H1 (cell line): ENCODE measurements around the gene OR51B4.
"Not testable (repeated sequence)": the region's sequence is repeated elsewhere in the genome, so short reads cannot be mapped to it uniquely, and the experiment has no call there.

Experiments
- CREB1 ChIP-seq: IDR thresholded peaks from 2 replicates; pipeline ENCODE4 v1.6.1; 2012; ENCODE audit warnings: inconsistent platforms
- CTCF ChIP-seq, 3 experiments: IDR thresholded peaks; 1 replicate in 2 of 3; 2 replicates in 1 of 3; pipeline versions ENCODE4 v1.5.1 to v1.6.1; 2011; ENCODE audit warnings: low read length in 3 of 3, mild to moderate bottlenecking in 3 of 3, inconsistent platforms in 2 of 3, low read depth in 1 of 3, moderate library complexity in 1 of 3; ENCODE audit not compliant: insufficient read depth in 1 of 3; ENCODE audit errors: control extremely low read depth in 1 of 3
- JUND ChIP-seq: IDR thresholded peaks from 2 replicates; pipeline ENCODE4 v1.6.1; 2011; ENCODE audit warnings: mild to moderate bottlenecking, improper control_type of control experiment, low read length
- KDM5A ChIP-seq: fragments of 200-600 bp; IDR thresholded peaks from 2 replicates; pipeline ENCODE4 v1.7.1; 2012; ENCODE audit warnings: mild to moderate bottlenecking, low read length, inconsistent platforms, mixed read lengths
- POLR2A ChIP-seq, 2 experiments: IDR thresholded peaks; 1 replicate in 1 of 2; 2 replicates in 1 of 2; pipeline ENCODE4 v1.6.1; 2011; ENCODE audit warnings: low read depth in 2 of 2, low read length in 2 of 2, mild to moderate bottlenecking in 2 of 2; ENCODE audit errors: control extremely low read depth in 1 of 2
- RAD21 ChIP-seq, 2 experiments: IDR thresholded peaks in 1 of 2; conservative IDR thresholded peaks in 1 of 2; 2 replicates each; pipeline ENCODE4 v1.6.1; 2011; ENCODE audit warnings: low read depth in 2 of 2, low read length in 2 of 2, improper control_type of control experiment in 1 of 2, inconsistent platforms in 1 of 2, mild to moderate bottlenecking in 1 of 2, moderate library complexity in 1 of 2
- SP1 ChIP-seq: IDR thresholded peaks from 2 replicates; pipeline ENCODE4 v1.6.1; 2011; ENCODE audit warnings: low read depth, low read length
- TCF12 ChIP-seq: IDR thresholded peaks from 2 replicates; pipeline ENCODE4 v1.6.1; 2011; ENCODE audit warnings: low read depth, mild to moderate bottlenecking, low read length
- USF2 ChIP-seq: IDR thresholded peaks from 2 replicates; pipeline ENCODE4 v1.6.1; 2011; ENCODE audit warnings: low read length, improper control_type of control experiment
- ZNF274 ChIP-seq: IDR thresholded peaks from 2 replicates; pipeline ENCODE4 v1.7.0; 2012; ENCODE audit warnings: low read length, borderline replicate concordance; ENCODE audit errors: extremely low read depth

GRCh38 chr11:5337253-5337652, 35.5 kb upstream of the OR51B4 start:
- TF ChIP-seq RAD21 (IDR thresholded peaks at IDR 0.05 in 1 of 2, conservative IDR thresholded peaks at IDR 0.05 in 1 of 2; ENCODE audit: low read depth in 2 of 2, low read length in 2 of 2); CTCF (IDR thresholded peaks at IDR 0.05; ENCODE audit: control extremely low read depth in 1 of 3, insufficient read depth in 1 of 3, low read depth in 1 of 3, low read length in 3 of 3); KDM5A; JUND; CREB1; TCF12; SP1; USF2; POLR2A (IDR thresholded peaks at IDR 0.05; ENCODE audit: control extremely low read depth in 1 of 2, low read depth in 2 of 2, low read length in 2 of 2); ZNF274: not testable (repeated sequence)
